Right renal cortex interstitium (tissue), 3 donors: Measurements from ENCODE around the gene SLC39A3. TPM values are rescaled to one million over a fixed set of nuclear protein-coding genes. Genes with fewer than 3 reads are reported as not detected.

Experiments
- DNase-seq, 3 donors: peaks; one replicate each; pipeline ENCODE4 v3.0.0-alpha.2; 2013; ENCODE audit warnings: low read depth in 3 of 3, low spot score in 2 of 3
- polyA plus RNA-seq, 3 donors: library from polyadenylated mRNA; unstranded; fragments of 120-200 nt; gene quantifications; one replicate each; pipeline ENCODE4 v1.2.1, GENCODE V29; 2013; ENCODE audit not compliant: insufficient read length in 3 of 3

Gene SLC39A3
- polyA plus RNA-seq = 10 to 100 TPM; 27.5 to 33.6 (median 29.8) TPM

- DNase-seq = peak; percentile 92 to 97 (median 95)
Measured at GRCh38 chr19:2739602-2740313, at the start of gene SLC39A3. Gene SLC39A3 (minus strand): TSS chr19:2740017. CDS start chr19:2737257, 2,760 bp downstream.

- no peak for DNase-seq
Measured at GRCh38 chr19:2788237-2788636, 48.4 kb upstream of the SLC39A3 start.

DNA sequence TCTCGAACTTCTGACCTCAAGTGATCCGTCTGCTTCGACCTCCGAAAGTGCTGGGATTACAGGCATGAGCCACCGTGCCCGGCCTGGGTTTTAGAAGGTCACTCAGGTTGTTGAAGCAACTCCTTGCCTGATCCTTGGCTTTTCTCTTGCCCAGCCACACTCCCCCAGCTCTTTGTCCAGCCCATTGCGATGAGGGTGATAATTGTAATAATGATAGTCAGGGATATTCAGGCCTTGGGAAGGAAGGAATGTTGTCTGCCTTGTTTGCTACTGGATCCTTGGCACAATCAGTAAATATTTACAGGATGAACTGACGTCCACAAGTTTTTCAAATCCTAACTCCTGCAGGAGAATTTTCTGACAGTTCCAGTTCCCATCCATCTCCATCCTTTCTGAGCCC, 47.3 kb upstream of the SLC39A3 start:
- DNase-seq = no peak

DNA sequence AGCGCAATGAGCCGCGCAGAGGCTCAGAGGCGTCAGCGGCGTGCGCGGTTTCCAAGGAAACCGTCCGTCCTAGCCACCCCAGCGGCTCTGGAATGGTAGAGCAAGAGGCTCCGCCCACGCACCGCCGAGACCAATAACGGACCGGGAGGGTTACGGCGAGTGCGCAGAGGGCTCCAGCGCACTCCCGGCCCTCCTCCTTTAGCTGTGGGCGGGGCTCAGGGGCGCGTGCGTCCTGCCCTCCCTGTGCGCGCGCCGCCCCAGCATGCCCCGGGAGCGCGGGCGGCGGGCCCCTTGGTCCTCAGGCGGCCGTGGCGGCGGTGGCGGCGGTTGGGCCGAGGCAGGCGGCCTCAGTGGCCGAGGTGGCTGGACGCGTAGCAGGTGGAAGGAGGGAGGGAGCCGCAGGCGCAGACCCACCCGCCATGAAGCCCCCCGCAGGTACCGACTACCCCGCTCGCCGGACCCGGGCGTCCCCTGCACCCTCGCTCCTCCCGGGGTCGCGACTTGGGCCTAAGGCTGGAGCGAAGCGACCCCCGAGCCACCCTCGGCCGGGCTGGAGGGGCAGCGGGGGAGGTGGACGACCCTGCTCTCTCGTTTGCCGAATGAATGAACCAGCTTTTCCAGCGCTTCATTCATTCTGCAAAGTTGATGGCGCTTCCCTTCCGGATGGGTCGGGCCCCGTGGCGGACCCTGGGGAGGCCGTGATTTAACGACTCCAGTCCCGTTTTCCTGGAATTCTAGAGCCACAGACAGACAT, 45.6 kb upstream of the SLC39A3 start, which contains the start of gene THOP1:
TSS of gene THOP1 (plus strand) at position 260 of the 754 bp plus-strand sequence. CDS start at position 420, 160 bp downstream.
- DNase-seq = peak; percentile 95 to 98 (median 97)

DNA sequence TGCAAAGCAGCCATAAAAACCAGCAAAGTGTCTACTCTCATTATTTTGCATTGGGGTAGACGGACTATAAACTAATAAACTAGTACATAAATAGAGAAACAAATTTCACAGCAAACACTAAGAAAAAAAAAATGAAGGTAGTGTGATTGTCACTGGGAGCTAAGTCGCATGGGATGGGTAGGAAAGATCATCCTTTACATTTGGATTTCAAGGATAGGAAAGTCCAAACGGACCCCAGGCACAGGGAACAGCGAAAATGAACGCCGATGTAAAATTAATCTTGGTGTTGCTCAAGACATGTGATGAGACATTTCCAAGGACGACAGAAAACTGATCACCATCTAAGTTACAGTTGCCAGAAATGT, 43.9 kb upstream of the SLC39A3 start:
- DNase-seq = no peak

- peak; percentile 97 to 99 (median 97) for DNase-seq
Measured at GRCh38 chr19:2782936-2783780, 43.3 kb upstream of the SLC39A3 start, which contains the start of gene SGTA. Gene SGTA (minus strand): TSS chr19:2783273. CDS start chr19:2769068, 14,205 bp downstream.

DNA sequence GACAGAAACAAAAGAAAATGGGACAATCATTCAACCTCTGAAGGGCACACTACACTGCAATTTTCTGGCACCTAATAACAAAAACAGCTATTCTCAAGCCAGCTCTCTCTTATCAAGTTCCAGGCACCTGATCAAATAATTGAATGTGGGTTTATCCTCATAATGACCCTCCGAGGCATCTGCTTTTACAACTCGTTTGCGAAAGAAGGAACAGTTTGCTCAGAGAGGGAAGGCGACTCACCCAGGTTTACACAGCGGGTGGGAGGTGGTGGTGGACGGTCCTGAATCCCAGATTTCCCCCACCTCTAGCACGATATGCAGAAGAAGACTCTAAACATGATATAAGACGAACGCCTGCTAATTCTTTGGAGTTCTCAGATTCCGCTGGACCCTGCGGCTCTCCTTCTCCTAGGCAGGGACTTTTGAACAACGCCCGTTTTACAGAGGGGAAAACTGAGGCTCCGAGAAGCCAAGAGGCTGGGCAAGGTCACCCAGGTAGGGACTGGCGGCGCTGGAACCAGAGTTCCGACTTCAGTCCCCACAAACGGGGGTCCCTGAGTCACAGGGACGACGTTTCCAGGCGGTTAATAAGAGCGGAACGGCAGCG, 42.6 kb upstream of the SLC39A3 start:
- no peak for DNase-seq

DNA sequence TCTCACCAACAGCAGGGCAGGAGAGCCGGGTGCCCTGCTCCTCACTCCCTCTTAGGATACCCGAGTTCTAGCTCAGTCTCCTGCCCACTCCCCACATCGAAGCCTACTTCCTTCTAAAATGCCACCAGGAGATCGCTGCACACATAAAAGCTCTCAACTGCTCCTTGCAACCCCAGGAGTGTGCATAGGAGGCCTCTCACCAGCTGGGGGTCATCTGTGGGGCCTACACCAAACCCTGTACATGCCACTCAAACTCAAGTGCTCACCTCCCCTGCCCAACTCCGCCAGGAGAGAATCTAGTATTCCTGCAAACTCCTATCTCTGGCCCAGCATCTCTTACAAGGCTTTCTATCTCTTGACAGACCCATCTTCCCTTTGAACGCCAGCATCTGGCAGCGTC, 40.5 kb upstream of the SLC39A3 start:
- no peak for DNase-seq

GRCh38 chr19:2779121-2779740, 39.4 kb upstream of the SLC39A3 start:
- DNase-seq = no peak

- no peak for DNase-seq
Measured at GRCh38 chr19:2777952-2778683, 38.3 kb upstream of the SLC39A3 start.

- no peak for DNase-seq
Measured at GRCh38 chr19:2775556-2776430, 36.0 kb upstream of the SLC39A3 start.

DNA sequence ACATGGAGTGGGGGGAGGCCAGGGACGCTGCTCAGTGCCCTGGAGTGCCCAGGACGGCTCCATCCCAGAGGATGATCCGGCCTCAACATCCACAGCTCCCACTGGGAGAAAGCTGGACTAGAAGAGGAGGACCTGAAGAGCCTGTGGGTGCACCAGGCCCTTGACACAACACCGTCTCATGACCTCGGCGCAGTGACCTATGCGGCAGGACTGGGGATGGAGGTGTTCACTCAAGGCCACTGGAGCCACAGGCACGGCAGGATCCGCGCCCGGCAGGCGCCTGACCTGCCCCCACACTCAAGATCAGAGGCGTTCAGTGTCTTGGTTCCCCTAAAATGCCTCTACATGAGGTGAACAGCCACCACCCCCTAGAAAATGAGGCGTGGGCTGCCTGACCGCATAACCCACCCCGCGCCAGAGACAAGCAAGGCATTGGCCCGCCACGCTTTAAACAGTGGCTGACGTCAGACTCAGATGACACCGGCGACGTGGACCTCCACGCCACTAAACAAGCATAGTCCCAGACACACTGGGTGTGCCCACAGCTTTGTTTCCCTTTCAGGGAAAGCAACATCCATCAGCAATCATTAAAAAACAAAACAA, 35.2 kb upstream of the SLC39A3 start:
- no peak for DNase-seq

DNA sequence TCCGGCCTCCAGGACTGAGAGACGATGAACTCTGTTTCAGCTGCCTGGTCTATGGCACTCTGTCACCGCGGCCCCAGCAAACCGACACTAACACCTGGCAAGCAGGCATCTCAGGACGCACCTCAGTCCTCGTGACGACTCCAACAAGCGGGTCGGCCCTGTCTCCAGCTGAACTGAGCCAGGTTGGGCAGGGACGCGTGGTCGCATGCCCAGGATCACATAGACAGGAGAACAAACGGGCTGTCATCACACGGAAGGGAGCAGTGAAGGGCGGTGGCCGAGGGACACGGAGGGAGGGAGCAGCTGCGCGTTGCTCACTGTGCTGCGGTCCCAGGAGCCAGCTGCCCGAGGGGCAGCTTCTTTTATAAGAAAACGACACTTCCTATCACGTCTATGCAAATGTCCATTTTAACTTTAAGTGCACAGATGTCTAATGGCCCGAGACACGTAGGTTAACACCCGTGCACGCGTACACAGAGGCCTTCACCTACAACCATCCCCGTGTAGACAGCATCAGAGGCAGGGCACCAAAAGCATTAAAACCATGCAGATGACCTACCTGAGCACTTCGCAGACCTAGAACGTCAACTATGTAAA, 34.4 kb upstream of the SLC39A3 start:
- no peak for DNase-seq

DNA sequence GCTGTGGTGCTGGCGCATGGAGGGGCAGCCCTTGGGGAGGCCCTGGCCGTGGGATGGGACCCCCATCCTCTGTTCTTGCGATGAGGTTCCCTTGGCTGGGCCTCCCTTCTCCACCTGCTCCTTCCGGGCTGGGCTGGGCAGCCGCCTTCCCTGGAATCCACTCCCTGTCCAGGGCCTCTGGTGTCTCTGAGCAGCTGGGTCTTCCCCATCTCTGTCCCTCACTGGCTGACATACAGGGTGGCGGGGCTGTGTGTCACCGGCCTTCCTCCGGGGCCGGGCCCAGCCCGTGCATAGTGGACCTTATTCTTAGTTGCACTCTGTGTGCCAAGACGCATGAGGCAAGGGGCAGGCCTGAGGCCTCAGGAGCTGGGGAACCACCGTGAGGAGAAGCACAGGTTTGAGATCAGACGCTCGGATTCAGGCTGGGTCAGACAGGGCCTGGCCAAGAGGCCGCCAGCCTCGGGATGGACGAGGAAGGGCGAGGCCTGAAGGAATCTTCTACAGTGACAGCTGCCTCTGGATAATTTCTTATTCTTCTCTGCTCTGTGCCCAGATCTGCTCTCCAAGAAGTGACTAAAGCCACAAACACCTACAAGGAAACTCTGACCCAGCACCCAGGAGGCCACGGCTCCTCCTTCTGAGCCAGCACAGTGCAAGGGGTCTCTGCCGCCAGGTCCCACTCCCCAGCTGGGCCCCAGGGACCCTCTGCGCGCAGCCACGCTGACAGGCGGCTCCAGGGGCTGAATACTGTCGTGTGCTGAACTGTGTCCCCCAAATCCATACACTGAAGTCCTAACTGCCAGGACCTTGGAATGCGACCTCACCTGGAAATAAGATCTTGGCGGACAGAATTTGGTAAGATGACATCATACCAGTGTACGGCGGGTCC, 32.2 kb upstream of the SLC39A3 start:
- DNase-seq = no peak

- peak in 2 of 3 donors; percentile 58 to 62 for DNase-seq
Measured at GRCh38 chr19:2770055-2771013, 30.5 kb upstream of the SLC39A3 start.
